ENCODE data around the gene POLR3E.

The POLR3E gene

GRCh38 chr16:22317001-22317530 lies 19.9 kb downstream of the POLR3E start:
- DNase-seq (ENCODE audit: low read depth), result no peak

GRCh38 chr16:22317625-22318024 lies 20.4 kb downstream of the POLR3E start:
- DNase-seq (ENCODE audit: low read depth), result no peak

GRCh38 chr16:22318690-22319358 lies 21.6 kb downstream of the POLR3E start:
- peak; percentile 38 for DNase-seq (ENCODE audit: low read depth)

GRCh38 chr16:22320572-22321339 lies 23.5 kb downstream of the POLR3E start:
- DNase-seq (ENCODE audit: low read depth), result no peak

DNA sequence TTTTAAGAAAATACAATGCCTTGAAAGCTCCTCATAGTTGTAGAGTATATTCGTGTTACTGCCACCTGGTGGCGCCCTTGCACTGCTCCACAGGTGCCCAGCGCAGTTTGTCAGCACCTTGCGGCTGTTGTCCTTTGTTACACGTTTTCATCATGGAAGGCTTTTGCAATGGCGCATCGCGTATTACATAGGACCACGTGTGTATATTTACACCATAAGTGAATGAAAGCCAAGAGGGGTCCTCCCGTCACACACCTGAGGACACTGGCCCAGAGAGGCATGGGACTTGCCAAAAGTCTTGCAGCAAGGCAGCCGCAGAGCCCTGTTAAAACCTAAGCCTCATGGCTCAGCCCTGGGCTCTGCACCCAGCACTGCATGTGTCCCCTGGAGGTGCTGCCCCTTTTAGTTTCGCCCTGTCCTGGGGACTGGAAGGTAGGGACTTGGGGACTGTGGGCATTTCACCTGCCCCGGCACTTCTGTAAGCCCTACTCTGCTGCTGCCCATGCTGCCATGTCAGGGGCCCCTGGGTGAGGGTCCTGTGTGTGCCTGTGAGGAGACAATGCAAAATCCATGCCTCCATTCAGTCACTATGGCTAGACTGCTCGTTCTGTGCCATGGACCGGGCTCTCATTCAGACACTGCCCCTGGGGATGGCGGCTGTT lies 24.3 kb downstream of the POLR3E start:
- peak; percentile 77 for DNase-seq (ENCODE audit: low read depth)

DNA sequence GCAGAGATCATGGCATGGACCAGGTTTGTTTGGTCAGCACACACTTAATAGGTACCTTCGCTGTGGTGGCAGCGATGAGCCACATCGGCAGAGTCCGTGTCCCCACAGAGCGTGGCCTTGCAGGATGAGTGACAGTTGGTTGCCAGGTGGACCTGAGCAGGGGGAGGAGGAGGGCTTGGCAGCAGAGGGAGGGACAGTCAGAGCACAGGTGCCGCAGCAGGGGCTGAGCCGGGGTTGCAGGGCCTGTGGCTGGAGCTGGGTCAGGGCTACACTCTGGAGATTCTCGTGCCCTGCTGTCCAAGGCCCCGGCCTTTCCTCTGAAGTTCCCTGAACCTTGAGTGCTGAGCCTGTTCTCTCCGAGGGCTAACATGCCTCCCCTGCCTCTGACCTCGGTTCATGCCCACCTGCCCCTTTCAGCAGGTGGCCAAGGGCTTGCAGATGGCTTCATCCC lies 24.8 kb downstream of the POLR3E start:
- DNase-seq (ENCODE audit: low read depth), result no peak

DNA sequence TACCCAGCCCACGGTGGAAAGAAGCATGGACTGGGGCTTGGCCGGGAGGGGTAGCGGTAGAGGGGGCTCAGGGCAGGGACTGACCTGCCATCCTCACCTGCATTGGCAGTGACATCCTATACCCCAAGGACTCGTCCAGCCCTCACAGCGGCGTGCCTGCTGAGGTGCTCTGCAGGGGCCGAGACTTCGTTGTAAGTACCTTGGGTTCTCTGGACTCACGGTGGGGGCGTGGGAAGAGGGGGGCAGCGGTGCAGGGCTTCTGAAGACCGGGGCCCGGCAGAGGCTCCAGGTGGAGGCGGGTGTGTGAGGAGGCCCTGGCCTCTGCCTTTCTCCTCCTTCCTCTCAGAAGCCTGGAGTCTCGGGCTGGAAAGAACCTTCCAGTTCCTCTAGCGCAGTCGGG lies 25.5 kb downstream of the POLR3E start:
- DNase-seq (ENCODE audit: low read depth), result no peak

DNA sequence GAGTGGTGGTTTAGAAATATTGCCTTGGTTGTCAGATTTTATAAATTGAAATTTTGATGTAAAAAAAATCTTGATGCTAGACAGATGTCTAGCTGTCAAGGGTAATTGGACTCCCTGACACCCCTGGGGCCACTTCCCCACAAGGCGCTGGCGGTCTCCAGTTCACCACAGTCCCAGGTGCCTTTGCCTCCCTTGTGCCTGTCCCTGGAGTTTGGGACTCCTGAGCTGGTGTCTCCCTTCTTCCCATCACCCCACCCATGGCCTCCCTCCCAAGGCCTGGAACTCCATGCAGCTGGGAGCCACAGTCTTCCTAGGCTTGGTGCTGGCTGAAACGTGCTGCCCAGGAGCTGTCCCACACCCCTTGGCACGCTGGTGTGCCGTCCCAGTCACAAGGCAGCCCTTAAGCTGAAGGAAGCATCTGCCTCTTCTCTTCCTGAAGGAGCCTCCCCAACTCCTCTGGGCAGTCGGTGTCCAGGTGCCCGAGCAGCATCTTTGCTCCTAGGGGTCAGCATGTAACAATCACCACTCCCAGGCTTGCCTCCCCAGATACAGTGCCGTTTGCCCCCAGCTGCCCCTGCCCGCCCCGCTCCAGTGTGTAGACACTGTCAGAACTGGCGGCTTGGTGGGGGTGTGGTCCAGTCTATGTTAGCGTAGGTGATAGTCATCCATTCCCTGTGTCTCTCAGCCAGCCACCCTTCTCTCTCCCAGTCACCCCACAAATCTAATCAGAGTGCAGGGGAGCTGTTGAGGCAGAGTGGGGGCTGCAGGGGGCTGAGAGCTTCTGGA lies 26.2 kb downstream of the POLR3E start:
- no peak for DNase-seq (ENCODE audit: low read depth)

- no peak for DNase-seq (ENCODE audit: low read depth)
Observed at GRCh38 chr16:22323959-22324786, 27.0 kb downstream of the POLR3E start.

- no peak for DNase-seq (ENCODE audit: low read depth)
Observed at GRCh38 chr16:22324787-22325597, 27.8 kb downstream of the POLR3E start.

DNA sequence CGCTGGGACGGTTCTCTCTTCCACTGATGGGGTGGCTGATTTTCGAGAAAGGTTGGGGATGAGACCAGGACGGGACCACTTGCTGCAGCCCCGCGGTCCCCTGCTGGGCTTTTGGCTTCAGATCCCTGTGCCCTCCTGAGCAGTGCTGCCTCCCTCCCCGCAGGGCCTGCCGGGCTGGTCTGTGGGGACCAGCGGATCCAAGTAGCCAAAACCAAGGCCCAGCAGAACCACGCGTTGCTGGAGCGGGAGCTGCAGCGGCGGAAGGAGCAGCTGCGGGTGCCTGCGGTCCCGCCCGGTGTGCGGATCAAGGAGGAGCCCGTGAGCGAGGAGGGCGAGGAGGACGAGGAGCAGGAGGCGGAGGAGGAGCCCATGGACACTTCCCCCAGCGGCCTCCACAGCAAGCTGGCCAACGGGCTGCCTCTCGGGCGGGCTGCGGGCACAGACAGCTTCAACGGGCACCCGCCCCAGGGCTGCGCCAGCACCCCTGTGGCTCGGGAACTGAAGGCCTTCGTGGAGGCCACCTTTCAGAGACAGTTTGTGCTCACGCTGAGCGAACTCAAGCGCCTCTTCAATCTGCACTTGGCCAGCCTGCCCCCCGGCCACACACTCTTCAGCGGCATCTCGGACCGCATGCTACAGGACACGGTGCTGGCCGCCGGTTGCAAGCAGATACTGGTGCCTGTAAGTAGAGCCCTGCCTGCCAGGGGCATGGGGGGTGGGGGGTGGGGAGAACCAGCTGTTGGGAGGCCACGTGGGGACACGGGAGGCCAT lies 28.6 kb downstream of the POLR3E start:
- no peak for DNase-seq (ENCODE audit: low read depth)

GRCh38 chr16:22326369-22326652 lies 29.1 kb downstream of the POLR3E start:
- DNase-seq (ENCODE audit: low read depth), result no peak

GRCh38 chr16:22326771-22327445 lies 29.7 kb downstream of the POLR3E start:
- no peak for DNase-seq (ENCODE audit: low read depth)

DNA sequence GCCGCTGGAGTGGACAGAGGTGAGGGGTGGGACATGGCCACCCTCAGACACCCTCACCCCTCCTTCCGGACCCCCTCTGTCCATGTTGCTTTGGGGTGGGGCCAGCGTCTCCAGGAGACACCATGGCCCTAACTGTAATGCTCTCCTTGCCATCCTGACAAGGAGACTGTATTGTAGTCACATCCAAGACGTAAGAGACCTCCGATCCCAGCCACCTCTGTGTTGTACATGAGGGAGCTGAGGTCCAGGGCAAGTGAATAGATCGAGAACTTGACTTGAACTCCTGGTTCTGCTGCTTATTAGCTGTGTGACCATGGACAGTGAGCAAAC lies 30.2 kb downstream of the POLR3E start:
- no peak for DNase-seq (ENCODE audit: low read depth)

GRCh38 chr16:22328081-22328725 lies 31.0 kb downstream of the POLR3E start:
- no peak for DNase-seq (ENCODE audit: low read depth)

DNA sequence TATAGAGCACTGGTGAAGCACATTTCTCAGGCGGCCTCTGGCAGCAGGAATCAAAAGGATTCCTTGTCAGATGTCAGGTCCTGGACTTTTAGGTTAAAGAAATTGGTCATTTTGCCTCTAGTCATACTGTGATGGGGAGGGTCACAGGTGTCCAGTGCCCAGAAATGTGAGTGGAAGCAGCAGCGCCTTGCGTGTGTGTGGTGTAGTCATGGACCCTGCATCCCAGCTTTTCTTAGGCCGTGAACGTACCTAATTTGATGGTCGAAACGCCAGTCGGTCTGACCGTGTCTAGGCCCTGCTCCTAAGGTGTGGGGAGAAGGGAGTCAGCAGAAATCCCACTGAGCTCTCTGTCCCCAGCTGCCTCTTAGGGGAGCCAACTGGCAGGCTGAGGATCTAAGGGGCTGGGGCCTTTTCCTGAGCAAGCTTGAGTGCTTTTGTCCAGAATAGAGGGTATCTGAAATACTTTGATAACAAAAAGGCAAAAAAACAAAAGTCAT lies 32.0 kb downstream of the POLR3E start:
- DNase-seq (ENCODE audit: low read depth), result no peak

DNA sequence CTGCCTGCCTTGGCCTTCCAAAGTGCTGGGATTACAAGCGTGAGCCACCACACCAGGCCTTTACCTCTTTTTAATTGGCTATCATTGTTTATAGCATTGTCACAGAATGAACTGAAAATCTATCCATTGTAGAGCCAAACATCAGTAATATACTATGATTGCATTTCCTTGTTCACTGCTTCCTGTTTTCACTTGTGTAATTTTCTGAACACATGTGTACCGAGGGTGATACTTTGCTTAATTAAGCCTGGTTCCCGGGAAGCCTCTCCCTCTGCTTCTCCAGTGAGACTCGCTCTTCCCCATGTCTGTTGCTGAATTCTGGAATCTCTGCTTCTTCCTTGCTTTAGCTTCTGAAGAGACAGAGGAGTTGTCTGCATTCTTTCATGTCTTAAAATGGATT lies 33.1 kb downstream of the POLR3E start:
- no peak for DNase-seq (ENCODE audit: low read depth)

DNA sequence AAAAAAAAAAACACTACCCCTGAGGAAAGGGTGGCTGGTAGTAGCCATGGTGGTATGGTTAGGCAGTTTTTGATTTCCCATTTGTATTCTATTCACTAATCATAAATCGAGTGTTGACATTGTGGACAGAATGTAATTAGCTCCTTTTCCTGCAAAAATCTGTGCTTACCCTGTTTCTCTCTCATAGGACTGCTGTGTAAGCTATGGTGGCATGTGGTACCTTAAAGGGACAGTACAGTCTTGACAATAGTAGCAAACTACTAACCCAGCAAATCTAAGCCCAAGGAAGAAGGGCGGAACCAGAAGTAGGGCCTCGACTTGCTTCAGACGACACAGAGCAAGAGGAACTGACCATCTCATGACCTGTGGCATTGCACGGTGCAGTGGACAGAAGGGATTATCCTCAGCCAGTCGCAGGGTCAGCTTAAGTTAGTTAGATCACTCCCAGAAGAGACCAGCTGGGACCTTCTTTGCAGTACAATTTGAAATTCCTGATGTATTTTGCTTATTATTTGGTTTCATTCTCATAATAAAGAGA lies 36.3 kb downstream of the POLR3E start:
- no peak for DNase-seq (ENCODE audit: low read depth)
